ENCODE results near the gene OBSCN.

Gene OBSCN

DNA sequence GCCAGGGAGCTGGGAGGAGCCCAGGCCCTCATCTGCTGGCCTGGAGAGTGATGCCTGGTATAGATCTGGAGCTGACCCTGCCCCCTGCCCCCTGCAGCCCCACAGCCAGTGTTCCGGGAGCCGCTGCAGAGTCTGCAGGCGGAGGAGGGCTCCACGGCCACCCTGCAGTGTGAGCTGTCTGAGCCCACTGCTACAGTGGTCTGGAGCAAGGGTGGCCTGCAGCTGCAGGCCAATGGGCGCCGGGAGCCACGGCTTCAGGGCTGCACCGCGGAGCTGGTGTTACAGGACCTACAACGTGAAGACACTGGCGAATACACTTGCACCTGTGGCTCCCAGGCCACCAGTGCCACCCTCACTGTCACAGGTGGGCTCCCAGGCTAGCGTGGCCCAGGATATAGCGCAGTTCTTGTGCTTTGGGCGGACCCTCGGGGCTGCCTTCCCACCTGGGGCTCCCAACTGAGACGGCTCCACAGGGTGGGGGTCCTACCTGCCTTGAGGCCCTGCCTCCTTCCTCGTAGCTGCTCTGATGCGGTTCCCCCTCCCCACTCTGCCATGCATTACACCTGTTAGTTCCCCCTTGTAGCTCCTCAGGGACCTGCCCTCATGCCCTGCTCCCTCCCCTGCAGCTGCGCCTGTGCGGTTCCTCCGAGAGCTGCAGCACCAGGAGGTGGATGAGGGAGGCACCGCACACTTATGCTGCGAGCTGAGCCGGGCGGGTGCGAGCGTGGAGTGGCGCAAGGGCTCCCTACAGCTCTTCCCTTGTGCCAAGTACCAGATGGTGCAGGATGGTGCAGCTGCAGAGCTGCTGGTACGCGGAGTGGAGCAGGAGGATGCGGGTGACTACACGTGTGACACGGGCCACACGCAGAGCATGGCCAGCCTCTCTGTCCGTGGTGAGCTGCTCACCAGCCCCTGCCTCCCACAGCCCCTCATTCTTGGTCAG lies 98.7 kb downstream of the OBSCN start:
- DNase-seq (ENCODE audit: low read depth in 2 of 2), result no peak

DNA sequence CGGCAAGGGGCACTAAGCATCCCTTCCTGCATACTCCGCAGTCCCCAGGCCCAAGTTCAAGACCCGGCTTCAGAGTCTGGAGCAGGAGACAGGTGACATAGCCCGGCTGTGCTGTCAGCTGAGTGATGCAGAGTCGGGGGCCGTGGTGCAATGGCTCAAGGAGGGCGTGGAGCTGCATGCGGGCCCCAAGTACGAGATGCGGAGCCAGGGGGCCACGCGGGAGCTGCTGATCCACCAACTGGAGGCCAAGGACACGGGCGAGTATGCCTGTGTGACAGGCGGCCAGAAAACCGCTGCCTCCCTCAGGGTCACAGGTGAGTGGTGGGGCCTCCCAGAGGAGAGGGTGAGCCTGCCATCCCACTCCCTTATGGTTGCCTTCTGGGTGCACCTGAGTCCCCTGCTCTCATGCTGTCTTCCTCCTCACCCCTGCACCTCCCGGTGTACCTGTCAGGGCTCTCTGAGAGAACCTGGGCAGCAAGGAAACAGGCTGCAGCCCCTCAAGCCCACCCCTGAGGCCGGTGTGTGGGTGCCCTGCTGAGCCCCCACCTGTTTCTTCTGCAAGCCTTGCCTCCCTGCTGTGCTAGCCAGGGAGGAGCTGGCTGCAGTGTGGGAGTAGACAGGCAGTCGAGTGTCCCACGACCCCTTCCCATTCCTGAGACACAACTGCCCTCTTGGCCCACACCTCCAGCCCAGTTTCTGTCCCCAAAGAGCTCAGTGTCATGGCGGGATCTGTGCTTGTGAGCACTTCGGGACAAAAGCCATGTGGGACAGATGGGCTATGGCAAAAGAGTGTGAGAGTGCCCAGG lies 99.6 kb downstream of the OBSCN start:
- DNase-seq (ENCODE audit: low read depth in 2 of 2), result no peak

DNA sequence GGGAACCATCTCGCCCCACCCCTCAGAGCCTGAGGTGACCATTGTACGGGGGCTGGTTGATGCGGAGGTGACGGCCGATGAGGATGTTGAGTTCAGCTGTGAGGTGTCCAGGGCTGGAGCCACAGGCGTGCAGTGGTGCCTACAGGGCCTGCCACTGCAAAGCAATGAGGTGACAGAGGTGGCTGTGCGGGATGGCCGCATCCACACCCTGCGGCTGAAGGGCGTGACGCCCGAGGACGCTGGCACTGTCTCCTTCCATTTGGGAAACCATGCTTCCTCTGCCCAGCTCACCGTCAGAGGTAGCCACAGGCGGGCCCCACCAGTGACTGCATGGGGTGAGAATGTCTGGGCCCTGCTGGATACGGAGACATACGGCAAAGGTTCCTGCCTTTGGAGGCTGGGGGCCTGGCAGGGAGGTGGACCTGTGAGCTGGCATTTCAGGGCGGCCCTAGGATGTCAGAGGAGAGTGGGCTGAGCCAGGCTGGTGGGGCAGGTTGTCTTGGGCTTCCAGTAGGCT lies 100.3 kb downstream of the OBSCN start:
- DNase-seq (ENCODE audit: low read depth in 2 of 2), result no peak

DNA sequence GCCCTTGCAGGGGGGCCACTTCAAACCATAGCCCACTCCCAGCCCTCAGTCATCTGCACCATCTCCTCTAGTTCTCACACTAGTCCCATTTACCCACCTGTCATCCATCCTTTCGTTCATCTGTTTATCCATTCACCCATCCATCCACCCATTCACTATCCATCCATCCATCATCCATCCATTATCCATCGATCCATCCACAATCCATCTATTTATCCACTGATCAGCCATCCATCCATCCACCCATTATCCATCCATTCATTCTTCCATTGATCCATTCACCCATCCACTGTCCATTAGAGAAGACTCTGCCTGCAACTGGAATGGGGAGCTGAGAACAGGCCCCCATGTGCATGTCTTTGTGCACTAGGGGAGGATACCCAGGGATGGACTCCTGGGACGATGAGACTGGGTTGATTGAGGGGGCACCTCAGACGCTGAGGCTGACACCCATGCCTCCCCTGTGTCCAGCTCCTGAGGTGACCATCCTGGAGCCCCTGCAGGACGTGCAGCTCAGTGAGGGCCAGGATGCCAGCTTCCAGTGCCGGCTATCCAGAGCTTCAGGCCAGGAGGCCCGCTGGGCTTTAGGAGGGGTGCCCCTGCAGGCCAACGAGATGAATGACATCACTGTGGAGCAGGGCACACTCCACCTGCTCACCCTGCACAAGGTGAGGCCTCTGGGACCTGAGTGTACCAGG lies 100.9 kb downstream of the OBSCN start:
- DNase-seq (ENCODE audit: low read depth in 2 of 2), result no peak

- no peak for DNase-seq (ENCODE audit: low read depth in 2 of 2)
These were observed 101.7 kb downstream of the OBSCN start for GRCh38 chr1:228309326-228310067.

DNA sequence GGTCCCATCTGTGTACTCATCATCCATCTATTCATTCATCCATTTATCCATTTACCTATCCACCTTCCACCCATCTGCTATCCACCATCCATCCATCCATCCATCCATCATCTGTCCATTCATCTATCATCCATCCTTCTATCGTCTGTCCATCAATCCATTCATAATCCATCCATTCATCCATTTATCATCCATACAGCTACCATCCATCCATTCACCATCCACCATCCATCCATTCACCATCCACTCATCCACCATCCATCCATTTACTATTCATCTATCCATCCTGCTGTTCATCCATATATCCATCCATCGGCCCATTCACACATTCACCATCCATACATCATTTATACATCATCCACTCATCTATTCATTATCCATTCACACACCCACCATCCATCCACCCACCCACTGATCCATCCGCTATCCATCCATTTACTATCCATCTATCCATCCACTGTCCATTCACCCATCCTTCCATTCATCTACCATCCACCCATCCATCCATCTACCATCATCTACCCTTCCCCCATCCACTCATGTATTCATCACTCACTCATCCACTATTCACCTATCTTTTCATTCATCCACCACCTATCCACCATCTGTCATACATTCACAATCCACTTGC lies 102.4 kb downstream of the OBSCN start:
- DNase-seq (ENCODE audit: low read depth in 2 of 2), result no peak

GRCh38 chr1:228311091-228311490 lies 103.2 kb downstream of the OBSCN start:
- no peak for DNase-seq (ENCODE audit: low read depth in 2 of 2)

DNA sequence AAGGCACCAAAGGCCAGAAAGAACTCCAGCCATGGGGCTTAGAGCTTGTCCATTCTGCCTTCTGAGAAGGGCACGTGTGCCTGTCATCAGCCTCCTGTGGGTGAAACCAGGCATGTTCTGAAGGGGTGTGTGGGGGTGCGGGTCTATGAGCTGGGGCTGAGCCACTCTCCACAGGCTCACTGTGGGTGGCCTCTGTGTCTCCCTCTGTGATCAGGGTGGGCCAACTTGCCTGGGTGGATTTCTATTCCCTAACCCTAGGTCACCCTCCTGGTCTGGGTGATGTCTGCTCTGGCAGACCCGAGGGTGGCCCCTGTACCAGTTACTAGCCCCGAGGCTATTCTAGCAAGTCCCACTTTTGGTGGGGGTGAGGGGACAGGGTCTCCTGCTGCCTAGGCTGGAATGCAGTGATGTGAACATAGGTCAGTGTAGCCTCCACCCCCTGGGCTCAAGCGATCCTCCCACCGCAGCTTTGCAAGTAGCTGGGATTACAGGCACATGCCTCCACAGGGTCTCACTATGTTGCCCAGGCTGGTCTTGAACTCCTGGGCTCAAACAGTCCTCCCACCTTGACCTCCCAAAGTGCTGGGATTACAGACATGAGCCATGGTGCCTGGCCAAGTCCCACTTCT lies 104.4 kb downstream of the OBSCN start:
- no peak for DNase-seq (ENCODE audit: low read depth in 2 of 2)

DNA sequence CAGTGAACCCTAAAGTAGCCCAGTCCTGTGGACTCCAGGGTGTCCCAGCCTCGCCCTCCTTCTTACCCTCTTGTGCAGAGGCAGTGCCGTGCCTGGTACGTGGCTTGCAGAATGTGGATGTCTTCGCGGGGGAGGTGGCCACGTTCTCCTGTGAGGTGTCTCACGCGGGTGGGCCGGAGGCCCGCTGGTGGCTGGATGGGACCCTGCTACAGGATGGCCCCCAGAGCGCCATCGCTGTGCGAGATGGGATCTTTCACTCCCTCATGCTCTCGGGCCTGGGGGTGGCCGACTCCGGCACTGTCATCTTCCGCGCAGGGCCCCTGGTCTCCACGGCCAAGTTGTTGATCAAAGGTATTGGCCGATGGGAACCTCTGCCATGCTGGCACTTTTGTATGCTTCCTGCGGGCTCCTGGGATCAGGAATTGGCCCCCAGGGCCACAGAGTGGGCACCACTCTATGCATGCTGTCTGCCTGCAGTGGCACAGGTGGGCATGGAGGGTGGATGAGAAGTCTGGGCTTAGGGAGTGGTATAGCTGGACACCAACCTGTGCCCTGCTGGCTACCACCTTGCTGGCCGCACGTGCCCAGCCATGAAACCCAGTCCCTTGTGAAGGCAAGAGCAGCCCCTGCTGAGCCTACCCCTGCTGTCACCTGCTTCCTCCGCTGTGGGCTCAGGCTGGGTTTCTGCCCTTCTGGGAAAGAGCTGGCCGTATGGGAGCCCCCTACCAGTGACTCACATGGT lies 105.9 kb downstream of the OBSCN start:
- no peak for DNase-seq (ENCODE audit: low read depth in 2 of 2)

GRCh38 chr1:228314315-228314657 lies 106.4 kb downstream of the OBSCN start:
- no peak for DNase-seq (ENCODE audit: low read depth in 2 of 2)

GRCh38 chr1:228314658-228315483 lies 107.0 kb downstream of the OBSCN start:
- DNase-seq (ENCODE audit: low read depth in 2 of 2), result no peak

DNA sequence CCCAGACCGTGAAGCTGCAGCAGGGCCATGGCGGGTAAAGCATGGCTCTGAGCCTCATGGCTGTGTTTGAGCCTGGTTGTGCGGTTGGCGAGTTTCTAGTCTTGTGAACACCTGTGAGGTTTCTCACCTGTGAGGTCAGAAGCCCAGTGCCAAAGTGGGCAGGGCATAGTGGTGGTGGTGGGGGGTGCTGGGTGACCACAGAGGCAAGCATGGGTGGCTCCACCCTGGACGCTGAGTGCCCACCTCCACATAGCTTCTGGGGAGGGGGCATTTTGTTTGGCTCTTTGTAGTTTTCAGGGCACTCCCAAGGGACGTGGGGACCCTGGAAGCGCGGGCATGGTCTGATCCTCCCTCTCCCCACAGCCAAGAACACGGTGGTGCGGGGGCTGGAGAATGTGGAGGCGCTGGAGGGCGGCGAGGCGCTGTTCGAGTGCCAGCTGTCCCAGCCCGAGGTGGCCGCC lies 107.7 kb downstream of the OBSCN start:
- DNase-seq (ENCODE audit: low read depth in 2 of 2), result no peak

- no peak for DNase-seq (ENCODE audit: low read depth in 2 of 2)
These were observed 108.2 kb downstream of the OBSCN start for GRCh38 chr1:228315945-228316588.

- DNase-seq (ENCODE audit: low read depth in 2 of 2), result no peak
These were observed 108.9 kb downstream of the OBSCN start for GRCh38 chr1:228316589-228317387.

DNA sequence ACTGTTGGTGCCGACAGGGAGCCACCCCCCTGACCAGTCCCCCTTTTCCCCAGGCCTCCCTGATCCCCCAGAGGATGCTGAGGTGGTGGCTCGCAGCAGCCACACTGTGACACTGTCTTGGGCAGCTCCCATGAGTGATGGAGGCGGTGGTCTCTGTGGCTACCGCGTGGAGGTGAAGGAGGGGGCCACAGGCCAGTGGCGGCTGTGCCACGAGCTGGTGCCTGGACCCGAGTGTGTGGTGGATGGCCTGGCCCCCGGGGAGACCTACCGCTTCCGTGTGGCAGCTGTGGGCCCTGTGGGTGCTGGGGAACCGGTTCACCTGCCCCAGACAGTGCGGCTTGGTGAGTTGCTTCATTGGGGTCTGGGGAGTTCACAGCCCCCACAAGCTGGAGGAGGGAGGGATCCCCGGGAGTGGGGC lies 109.6 kb downstream of the OBSCN start:
- DNase-seq (ENCODE audit: low read depth in 2 of 2), result no peak

DNA sequence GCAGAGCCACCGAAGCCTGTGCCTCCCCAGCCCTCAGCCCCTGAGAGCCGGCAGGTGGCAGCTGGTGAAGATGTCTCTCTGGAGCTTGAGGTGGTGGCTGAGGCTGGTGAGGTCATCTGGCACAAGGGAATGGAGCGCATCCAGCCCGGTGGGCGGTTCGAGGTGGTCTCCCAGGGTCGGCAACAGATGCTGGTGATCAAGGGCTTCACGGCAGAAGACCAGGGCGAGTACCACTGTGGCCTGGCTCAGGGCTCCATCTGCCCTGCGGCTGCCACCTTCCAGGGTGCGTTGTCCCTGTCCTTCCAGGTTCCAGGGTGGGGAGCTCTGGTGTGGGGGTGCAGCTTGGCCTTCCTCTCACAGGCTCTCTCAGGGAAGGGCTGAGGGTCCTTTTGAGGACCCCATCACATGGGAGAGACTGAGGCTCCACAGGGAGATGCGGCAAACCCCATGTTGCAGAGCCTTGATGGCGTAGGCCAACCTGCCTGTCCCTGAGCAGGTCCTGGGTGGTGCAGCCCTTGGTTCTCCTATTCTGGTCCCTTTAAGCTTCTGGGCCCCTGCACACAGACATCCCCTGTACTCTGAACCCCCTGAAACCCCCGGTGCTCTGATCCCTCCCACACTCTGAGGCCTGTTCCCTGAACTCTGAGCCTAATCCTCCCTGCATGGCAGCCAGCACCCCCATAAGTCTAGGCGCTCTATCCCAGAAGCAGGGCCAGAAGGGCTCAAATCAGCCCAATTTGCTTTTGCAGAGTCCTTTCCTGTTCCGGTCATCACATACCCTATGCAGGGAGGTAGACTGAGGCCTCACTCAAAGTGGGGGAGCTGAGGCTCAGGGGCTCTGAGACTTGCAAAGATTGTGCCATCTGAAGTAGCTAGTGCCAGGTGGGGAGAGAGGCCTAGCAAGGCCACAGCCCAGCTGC lies 110.3 kb downstream of the OBSCN start:
- DNase-seq (ENCODE audit: low read depth in 2 of 2), result no peak
